ENCODE results near the gene TMEM151A. TPM values are rescaled to one million over a fixed set of nuclear protein-coding genes. Genes with fewer than 3 reads are reported as not detected.

The TMEM151A gene
- total RNA-seq, 3 donors from 2014 or later = 0.16 to 1.6 (median 0.33) TPM

DNA sequence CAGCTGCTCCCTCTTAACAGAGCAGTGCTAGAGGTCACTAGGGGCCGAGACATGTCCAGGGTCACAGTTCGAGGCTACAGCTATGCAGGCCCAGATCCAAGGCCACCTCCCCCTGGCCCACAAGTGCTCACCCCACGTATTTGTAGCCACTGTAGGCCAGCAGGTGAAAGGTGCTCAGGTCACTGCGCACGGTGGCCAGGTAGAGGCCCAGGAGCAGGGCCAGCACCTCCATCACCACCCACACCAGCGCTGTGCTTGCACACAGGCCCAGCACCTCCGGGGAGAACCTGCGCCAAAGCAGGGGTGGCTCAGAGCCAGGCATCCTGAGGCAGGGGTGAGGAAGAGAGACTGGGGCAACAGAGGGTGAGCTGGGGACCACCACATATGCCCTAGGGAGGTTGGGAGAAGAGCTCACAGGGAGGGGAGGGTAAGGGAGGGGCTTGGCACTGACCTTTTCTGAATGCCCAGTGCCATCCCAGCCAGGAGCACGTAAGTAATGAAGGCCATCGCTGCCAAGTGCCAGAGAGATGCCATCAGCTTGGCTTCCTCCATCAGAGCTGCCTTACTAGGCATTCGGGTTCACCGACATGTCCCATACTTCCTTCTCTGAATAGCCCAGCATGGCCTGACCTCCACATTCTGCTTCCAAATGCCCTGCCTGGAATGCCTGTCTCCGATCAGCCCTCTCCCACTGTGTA is 6.3 kb upstream of the TMEM151A start:
- DNase-seq (ENCODE audit: low spot score in 2 of 2) = no peak
- TF ChIP-seq, protein P1, sequence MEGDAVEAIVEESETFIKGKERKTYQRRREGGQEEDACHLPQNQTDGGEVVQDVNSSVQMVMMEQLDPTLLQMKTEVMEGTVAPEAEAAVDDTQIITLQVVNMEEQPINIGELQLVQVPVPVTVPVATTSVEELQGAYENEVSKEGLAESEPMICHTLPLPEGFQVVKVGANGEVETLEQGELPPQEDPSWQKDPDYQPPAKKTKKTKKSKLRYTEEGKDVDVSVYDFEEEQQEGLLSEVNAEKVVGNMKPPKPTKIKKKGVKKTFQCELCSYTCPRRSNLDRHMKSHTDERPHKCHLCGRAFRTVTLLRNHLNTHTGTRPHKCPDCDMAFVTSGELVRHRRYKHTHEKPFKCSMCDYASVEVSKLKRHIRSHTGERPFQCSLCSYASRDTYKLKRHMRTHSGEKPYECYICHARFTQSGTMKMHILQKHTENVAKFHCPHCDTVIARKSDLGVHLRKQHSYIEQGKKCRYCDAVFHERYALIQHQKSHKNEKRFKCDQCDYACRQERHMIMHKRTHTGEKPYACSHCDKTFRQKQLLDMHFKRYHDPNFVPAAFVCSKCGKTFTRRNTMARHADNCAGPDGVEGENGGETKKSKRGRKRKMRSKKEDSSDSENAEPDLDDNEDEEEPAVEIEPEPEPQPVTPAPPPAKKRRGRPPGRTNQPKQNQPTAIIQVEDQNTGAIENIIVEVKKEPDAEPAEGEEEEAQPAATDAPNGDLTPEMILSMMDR (IDR thresholded peaks at IDR 0.05) = no peak
- TF ChIP-seq POLR2A (IDR thresholded peaks at IDR 0.05) (no peak), POLR2AphosphoS5 (IDR thresholded peaks at IDR 0.05) (no peak)
- H3K36me3 ChIP-seq = no peaks in the 10 kb centered on the region
- H3K4me1 ChIP-seq = peaks cover 0 to 15% of the 10 kb centered on the region in 2 donors
- H3K27ac ChIP-seq = no peak overlapping the region
- intact Hi-C loops (cut with DNase I; ENCODE audit: low total_unique reads) = loop anchor here (10.0 kb wide), 1 partner anchor 359 kb away; no protein-coding TSS in a partner anchor
- H3K27me3 ChIP-seq = no peaks in the 10 kb centered on the region
- no peak overlapping the region for H3K4me3 ChIP-seq
- no peaks in the 10 kb centered on the region for H3K9me3 ChIP-seq

DNA sequence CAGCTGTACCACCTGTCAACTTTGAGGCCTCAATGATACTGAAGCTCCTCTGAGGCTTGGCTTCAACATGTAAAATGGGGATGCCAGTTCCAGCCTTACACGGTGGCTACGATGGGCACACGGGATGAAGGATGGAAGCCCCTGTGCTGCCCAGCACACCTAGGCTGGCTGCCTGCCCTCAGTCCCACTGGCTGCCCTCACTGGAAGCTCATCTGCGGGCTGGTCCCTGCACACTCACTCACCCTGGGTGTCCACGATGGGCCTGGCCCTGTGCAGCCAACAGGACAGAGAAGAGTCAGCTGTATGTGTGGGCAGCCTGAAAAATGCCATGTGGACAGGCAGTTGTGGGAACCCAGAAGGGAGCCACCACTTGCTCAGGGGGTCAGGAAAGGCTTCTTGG is 5.0 kb upstream of the TMEM151A start:
- Histone ChIP-seq H3K27ac (no peak overlapping the region), H3K9me3 (no peaks in the 10 kb centered on the region), H3K36me3 (no peaks in the 10 kb centered on the region), H3K4me1 (peaks cover 0 to 15% of the 10 kb centered on the region in 2 donors), H3K27me3 (no peaks in the 10 kb centered on the region), H3K4me3 (no peak overlapping the region)
- no peak for DNase-seq (ENCODE audit: low spot score in 2 of 2)
- TF ChIP-seq POLR2AphosphoS5 (IDR thresholded peaks at IDR 0.05) (no peak), POLR2A (IDR thresholded peaks at IDR 0.05) (no peak)
- TF ChIP-seq, protein P1 (IDR thresholded peaks at IDR 0.05) = no peak
- intact Hi-C loops (cut with DNase I; ENCODE audit: low total_unique reads) = loop anchor here (10.0 kb wide), 1 partner anchor 358 kb away; no protein-coding TSS in a partner anchor

DNA sequence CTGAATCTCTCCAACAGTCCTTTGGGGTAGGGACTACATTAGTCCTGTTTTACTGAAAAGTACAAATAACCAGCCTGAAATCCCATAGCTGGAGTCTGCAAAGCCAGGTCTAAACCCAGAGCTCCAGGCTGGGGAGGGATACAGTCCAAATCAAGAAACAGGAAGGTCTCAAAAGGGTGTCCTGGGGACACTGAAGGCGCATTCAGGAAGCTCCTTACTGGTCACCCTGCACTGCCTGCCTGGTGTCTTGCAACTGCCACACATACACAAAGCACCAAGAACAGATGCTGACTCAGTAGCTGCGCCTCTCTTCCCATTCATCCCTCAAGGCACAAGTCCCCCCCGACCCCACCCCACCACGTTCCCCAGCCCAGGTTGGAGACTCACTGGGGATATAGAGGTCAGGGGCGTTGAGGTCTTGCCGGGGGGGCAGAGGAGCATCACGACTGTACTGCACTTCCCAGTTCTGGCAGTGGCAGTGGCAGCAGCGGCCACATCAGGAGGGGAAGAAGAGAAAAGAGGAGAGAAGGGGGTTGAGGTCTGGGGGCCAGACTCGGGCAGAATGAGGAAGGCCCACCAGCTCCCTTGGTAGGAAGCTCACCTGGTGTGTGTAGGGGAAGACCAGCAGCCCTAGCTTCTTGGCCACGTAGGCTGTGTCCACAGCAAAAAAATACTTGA is 4.3 kb upstream of the TMEM151A start:
- peak overlapping the region in 2 of 3 donors; percentile 84 to 99 for H3K4me3 ChIP-seq
- intact Hi-C loops (cut with DNase I; ENCODE audit: low total_unique reads) = loop anchor here (10.0 kb wide), 1 partner anchor 357 kb away; no protein-coding TSS in a partner anchor
- no peak for DNase-seq (ENCODE audit: low spot score in 2 of 2)
- TF ChIP-seq POLR2AphosphoS5 (IDR thresholded peaks at IDR 0.05) (no peak), POLR2A (IDR thresholded peaks at IDR 0.05) (no peak)
- TF ChIP-seq, protein P1 (IDR thresholded peaks at IDR 0.05) = no peak
- no peaks in the 10 kb centered on the region for H3K9me3 ChIP-seq
- no peak overlapping the region for H3K27ac ChIP-seq
- H3K36me3 ChIP-seq = no peaks in the 10 kb centered on the region
- peaks cover 0 to 15% of the 10 kb centered on the region in 2 donors for H3K4me1 ChIP-seq
- H3K27me3 ChIP-seq = peaks cover 4 to 6% of the 10 kb centered on the region in 2 donors

DNA sequence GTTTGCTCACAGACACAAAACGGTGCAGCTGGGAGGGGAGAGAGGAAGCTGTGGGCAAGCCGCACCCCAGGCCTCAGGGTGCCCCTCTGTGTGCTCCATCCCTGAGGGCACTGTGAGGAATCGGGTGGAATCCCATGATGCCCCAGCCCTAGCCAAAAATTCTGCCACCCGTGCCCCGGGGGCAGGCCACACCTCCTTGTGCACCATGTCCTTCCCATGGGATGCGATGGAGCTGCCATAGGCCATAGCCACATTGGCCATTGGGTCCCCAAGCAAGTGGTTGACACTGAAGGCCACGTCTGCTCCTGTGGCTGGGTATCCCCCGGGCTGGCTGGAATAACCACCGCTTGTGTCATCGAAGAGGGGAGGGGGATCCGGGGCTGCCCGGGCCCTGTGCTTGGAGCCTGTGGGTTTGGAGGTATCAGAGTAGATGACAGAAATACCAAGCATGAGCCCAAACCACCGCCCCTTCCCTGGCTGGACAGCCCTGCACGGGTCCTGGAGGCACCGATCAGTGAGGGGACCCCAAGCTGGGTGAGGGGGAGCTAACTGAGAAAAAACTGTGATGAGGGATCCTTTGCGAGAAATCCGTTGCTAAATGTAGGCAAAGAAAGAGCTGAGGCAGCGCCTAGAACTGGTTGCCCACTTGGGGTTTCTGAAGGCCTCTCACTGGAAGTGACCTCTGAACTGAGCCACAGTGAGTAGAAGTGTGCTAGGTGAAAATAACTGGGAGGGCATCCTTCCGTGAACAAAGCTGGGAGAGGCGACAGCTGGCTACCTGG is 3.6 kb upstream of the TMEM151A start:
- TF ChIP-seq, protein P1 (IDR thresholded peaks at IDR 0.05) = no peak
- no peak for TF ChIP-seq POLR2AphosphoS5 (IDR thresholded peaks at IDR 0.05)
- TF ChIP-seq POLR2A (IDR thresholded peaks at IDR 0.05) = no peak
- Histone ChIP-seq H3K27me3 (peaks cover 5 to 13% of the 10 kb centered on the region in 2 donors), H3K4me3 (peak overlapping the region; percentile 72 to 99 (median 84)), H3K27ac (peak overlapping the region; percentile 97 to 98), H3K4me1 (peaks cover 0 to 15% of the 10 kb centered on the region in 2 donors), H3K36me3 (no peaks in the 10 kb centered on the region), H3K9me3 (no peaks in the 10 kb centered on the region)
- intact Hi-C loops (cut with DNase I; ENCODE audit: low total_unique reads) = loop anchor here (10.0 kb wide), 1 partner anchor 357 kb away; no protein-coding TSS in a partner anchor
- DNase-seq (ENCODE audit: low spot score in 2 of 2) = no peak
